Hematopoietic multipotent progenitor cell (in vitro differentiated cells): ENCODE results near the gene SGK1. TPM values are rescaled to one million over a fixed set of nuclear protein-coding genes. Genes with fewer than 3 reads are reported as not detected.
"Not testable (repeated sequence)": the region's sequence is repeated elsewhere in the genome, so short reads cannot be mapped to it uniquely, and the experiment has no call there.

Experiments used
- DNase-seq, 3 donors: peaks; one replicate each; pipeline ENCODE4 v3.0.0-alpha.2; 2011 to 2015; ENCODE audit warnings: low read depth in 2 of 3, low spot score in 2 of 3
- total RNA-seq: library from RNA; depleted of rRNA; stranded (reverse); fragments of >200 nt; gene quantifications from one replicate; pipeline ENCODE4 v1.2.3, GENCODE V29; 2012

Gene SGK1
- total RNA-seq, 1 donor, result 7.3 TPM

GRCh38 chr6:134233180-134233955 lies 84.5 kb downstream of the SGK1 start:
- DNase-seq, result no peak

- DNase-seq, result no peak
Measured at GRCh38 chr6:134230940-134231339, 87.0 kb downstream of the SGK1 start.

- DNase-seq, result peak in 2 of 3 donors; percentile 43 to 62
Measured at GRCh38 chr6:134230087-134230700, 87.7 kb downstream of the SGK1 start.

GRCh38 chr6:134229520-134229919 lies 88.4 kb downstream of the SGK1 start:
- no peak for DNase-seq

- no peak for DNase-seq
Measured at GRCh38 chr6:134223796-134224420, 94.0 kb downstream of the SGK1 start.

- DNase-seq, result no peak
Measured at GRCh38 chr6:134221250-134221649, 96.7 kb downstream of the SGK1 start.

- no peak for DNase-seq
Measured at GRCh38 chr6:134217798-134218140, 100.1 kb downstream of the SGK1 start.

- DNase-seq, result no peak
Measured at GRCh38 chr6:134217105-134217797, 100.7 kb downstream of the SGK1 start.

GRCh38 chr6:134216301-134217010 lies 101.5 kb downstream of the SGK1 start:
- DNase-seq, result no peak

GRCh38 chr6:134213410-134213809 lies 104.5 kb downstream of the SGK1 start:
- not testable (repeated sequence) for DNase-seq

GRCh38 chr6:134211297-134211696 lies 106.6 kb downstream of the SGK1 start:
- no peak for DNase-seq

- no peak for DNase-seq
Measured at GRCh38 chr6:134207421-134207820, 110.5 kb downstream of the SGK1 start.

- DNase-seq, result no peak
Measured at GRCh38 chr6:134205366-134205765, 112.5 kb downstream of the SGK1 start.

GRCh38 chr6:134204759-134205158 lies 113.2 kb downstream of the SGK1 start:
- not testable (repeated sequence) for DNase-seq

GRCh38 chr6:134204031-134204430 lies 113.9 kb downstream of the SGK1 start:
- DNase-seq, result no peak

- no peak for DNase-seq
Measured at GRCh38 chr6:134201716-134202115, 116.2 kb downstream of the SGK1 start.

- DNase-seq, result no peak
Measured at GRCh38 chr6:134199848-134200606, 117.9 kb downstream of the SGK1 start.

- no peak for DNase-seq
Measured at GRCh38 chr6:134198093-134198492, 119.8 kb downstream of the SGK1 start.

GRCh38 chr6:134197685-134198084 lies 120.2 kb downstream of the SGK1 start:
- not testable (repeated sequence) for DNase-seq
